GM19035 (cell line): ENCODE results near the gene SYT6.
"Not testable (repeated sequence)": the region's sequence is repeated elsewhere in the genome, so short reads cannot be mapped to it uniquely, and the experiment has no call there.

Experiments used
- ATAC-seq: cut with Tn5 transposase; IDR thresholded peaks from one replicate; pipeline ENCODE4 v1.9.1; 2021; ENCODE audit not compliant: unreplicated experiment

SYT6 gene

GRCh38 chr1:114076308-114076707, 77.4 kb downstream of the SYT6 start:
- ATAC-seq = no peak

GRCh38 chr1:114075546-114076242, 78.0 kb downstream of the SYT6 start:
- ATAC-seq = no peak

- ATAC-seq = no peak
Observed at GRCh38 chr1:114075105-114075504, 78.6 kb downstream of the SYT6 start.

GRCh38 chr1:114072246-114072645, 81.4 kb downstream of the SYT6 start:
- no peak for ATAC-seq

- not testable (repeated sequence) for ATAC-seq
Observed at GRCh38 chr1:114069762-114070161, 83.9 kb downstream of the SYT6 start.

- not testable (repeated sequence) for ATAC-seq
Observed at GRCh38 chr1:114068684-114069083, 85.0 kb downstream of the SYT6 start.

DNA sequence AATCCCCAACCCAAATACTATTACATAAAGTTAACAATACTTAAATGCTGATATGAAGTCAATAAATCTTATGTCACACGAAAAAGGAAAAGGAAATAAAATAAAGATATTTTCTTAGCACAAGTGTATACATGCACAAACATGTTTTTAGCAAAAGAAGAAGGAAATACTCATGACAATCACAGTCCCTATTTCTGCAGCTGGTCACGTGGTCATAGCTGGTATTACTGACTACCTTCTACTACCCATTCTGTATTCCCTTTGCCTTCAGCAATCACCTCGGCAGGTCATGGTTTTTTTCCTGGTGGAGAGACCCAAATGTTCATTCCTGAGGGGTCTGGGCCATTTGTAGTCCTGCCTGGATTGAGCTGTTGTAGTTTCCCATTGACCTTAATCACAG, 88.0 kb downstream of the SYT6 start:
- not testable (repeated sequence) for ATAC-seq

GRCh38 chr1:114063544-114063943, 90.1 kb downstream of the SYT6 start:
- ATAC-seq = no peak

- no peak for ATAC-seq
Observed at GRCh38 chr1:114062477-114063099, 91.1 kb downstream of the SYT6 start.

DNA sequence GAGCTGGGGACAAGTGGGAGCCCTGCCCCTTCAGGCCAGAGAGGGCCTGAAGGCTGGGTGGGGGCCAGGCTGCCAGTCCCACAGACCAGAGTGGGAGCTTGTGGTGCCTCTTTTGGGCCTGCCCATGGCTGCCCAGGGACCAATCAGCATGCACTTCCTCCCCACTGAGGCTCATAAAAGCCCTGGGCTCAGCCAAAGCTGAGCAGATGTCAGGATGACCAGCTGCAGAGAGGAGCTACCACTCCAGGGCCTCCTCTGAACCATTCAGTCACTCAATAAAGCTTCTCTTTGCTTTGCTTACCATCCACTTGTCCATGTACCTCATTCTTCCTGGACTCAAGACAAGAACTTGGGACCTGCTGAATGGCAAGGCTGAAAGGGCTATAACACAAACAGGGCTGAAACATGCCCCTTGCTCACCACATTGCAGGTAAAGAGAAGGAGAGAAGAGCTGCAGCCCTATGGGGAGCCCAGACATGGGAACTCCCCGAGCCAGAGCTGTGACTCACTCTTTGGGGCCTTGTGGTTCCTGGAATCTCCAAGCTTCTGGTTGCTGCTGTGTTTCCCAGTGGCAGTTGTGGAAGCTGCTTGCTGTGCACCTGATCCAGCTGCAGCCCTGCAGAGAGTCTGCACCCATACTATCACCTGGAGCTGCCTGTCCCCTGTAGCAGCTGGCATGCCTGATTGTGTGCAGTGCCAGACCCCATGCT, 92.4 kb downstream of the SYT6 start:
- ATAC-seq = no peak

GRCh38 chr1:114058236-114058635, 95.4 kb downstream of the SYT6 start:
- ATAC-seq = not testable (repeated sequence)

GRCh38 chr1:114054148-114054547, 99.5 kb downstream of the SYT6 start:
- no peak for ATAC-seq

GRCh38 chr1:114048232-114048631, 105.4 kb downstream of the SYT6 start:
- ATAC-seq = no peak

- ATAC-seq = no peak
Observed at GRCh38 chr1:114043548-114043947, 110.1 kb downstream of the SYT6 start.

- ATAC-seq = no peak
Observed at GRCh38 chr1:114043054-114043453, 110.6 kb downstream of the SYT6 start.

- no peak for ATAC-seq
Observed at GRCh38 chr1:114040273-114041015, 113.2 kb downstream of the SYT6 start.
